PFSK-1 (cell line): Measurements from ENCODE around the gene DUXB.

Source experiments
- FOXP2 ChIP-seq: optimal IDR thresholded peaks from 2 replicates; pipeline ENCODE3; 2011; ENCODE audit warnings: borderline replicate concordance, control low read depth, inconsistent platforms; ENCODE audit not compliant: insufficient read depth; ENCODE audit errors: extremely low read length, extremely low read depth
- POLR2AphosphoS5 ChIP-seq: IDR thresholded peaks from 2 replicates; pipeline ENCODE4 v1.6.1; 2012; ENCODE audit warnings: low read depth, mild to moderate bottlenecking, control low read depth, low read length, moderate library complexity
- REST ChIP-seq, 2 experiments: IDR thresholded peaks; 2 replicates each; pipeline versions ENCODE4 v1.6.1 to v1.8.0; 2011 to 2012; ENCODE audit warnings: low read depth in 2 of 2, low read length in 2 of 2, control low read depth in 1 of 2, inconsistent platforms in 1 of 2, mild to moderate bottlenecking in 1 of 2, moderate library complexity in 1 of 2; ENCODE audit not compliant: insufficient read depth in 1 of 2
- SIN3A ChIP-seq: IDR thresholded peaks from 2 replicates; pipeline ENCODE4 v1.6.1; 2012; ENCODE audit warnings: mild to moderate bottlenecking, low read length, moderate library complexity, borderline replicate concordance; ENCODE audit not compliant: insufficient read depth
- TAF1 ChIP-seq: IDR thresholded peaks from 2 replicates; pipeline ENCODE4 v1.6.1; 2012; ENCODE audit warnings: low read length, control low read depth, borderline replicate concordance; ENCODE audit not compliant: insufficient read depth

- TF ChIP-seq REST (IDR thresholded peaks at IDR 0.05; ENCODE audit: insufficient read depth in 1 of 2, low read depth in 2 of 2, low read length in 2 of 2) (no peak), TAF1 (no peak), SIN3A (no peak), POLR2AphosphoS5 (no peak), FOXP2 (no peak)
These were observed 56.8 kb downstream of the DUXB start for GRCh38 chr16:75644240-75645012.
